ENCODE measurements around the gene LGI4.

DNA sequence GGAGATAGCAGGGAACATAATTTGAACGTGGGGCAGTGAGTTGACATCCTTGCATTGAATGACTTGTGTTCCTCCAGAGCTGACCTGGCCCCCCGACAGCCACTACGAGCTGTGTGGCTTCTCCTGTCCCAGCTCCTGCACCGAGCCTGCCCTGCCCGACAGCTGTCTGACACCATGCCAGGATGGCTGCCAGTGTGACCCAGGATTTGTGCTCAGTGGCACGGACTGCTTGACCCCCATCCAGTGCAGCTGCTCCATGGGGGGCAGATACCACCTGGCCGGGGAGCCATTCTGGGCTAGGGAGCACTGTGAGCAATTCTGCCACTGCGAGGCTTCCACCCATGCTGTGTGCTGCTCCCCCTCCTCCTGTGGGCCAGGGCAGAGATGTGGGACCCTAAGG is 48.4 kb downstream of the LGI4 start:
- TF ChIP-seq, protein P1, sequence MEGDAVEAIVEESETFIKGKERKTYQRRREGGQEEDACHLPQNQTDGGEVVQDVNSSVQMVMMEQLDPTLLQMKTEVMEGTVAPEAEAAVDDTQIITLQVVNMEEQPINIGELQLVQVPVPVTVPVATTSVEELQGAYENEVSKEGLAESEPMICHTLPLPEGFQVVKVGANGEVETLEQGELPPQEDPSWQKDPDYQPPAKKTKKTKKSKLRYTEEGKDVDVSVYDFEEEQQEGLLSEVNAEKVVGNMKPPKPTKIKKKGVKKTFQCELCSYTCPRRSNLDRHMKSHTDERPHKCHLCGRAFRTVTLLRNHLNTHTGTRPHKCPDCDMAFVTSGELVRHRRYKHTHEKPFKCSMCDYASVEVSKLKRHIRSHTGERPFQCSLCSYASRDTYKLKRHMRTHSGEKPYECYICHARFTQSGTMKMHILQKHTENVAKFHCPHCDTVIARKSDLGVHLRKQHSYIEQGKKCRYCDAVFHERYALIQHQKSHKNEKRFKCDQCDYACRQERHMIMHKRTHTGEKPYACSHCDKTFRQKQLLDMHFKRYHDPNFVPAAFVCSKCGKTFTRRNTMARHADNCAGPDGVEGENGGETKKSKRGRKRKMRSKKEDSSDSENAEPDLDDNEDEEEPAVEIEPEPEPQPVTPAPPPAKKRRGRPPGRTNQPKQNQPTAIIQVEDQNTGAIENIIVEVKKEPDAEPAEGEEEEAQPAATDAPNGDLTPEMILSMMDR (IDR thresholded peaks at IDR 0.05; ENCODE audit: insufficient read depth, low read length): no peak
- TF ChIP-seq POLR2AphosphoS5 (IDR thresholded peaks at IDR 0.05; ENCODE audit: low read depth): no peak
- TF ChIP-seq, protein P2, sequence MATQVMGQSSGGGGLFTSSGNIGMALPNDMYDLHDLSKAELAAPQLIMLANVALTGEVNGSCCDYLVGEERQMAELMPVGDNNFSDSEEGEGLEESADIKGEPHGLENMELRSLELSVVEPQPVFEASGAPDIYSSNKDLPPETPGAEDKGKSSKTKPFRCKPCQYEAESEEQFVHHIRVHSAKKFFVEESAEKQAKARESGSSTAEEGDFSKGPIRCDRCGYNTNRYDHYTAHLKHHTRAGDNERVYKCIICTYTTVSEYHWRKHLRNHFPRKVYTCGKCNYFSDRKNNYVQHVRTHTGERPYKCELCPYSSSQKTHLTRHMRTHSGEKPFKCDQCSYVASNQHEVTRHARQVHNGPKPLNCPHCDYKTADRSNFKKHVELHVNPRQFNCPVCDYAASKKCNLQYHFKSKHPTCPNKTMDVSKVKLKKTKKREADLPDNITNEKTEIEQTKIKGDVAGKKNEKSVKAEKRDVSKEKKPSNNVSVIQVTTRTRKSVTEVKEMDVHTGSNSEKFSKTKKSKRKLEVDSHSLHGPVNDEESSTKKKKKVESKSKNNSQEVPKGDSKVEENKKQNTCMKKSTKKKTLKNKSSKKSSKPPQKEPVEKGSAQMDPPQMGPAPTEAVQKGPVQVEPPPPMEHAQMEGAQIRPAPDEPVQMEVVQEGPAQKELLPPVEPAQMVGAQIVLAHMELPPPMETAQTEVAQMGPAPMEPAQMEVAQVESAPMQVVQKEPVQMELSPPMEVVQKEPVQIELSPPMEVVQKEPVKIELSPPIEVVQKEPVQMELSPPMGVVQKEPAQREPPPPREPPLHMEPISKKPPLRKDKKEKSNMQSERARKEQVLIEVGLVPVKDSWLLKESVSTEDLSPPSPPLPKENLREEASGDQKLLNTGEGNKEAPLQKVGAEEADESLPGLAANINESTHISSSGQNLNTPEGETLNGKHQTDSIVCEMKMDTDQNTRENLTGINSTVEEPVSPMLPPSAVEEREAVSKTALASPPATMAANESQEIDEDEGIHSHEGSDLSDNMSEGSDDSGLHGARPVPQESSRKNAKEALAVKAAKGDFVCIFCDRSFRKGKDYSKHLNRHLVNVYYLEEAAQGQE (IDR thresholded peaks at IDR 0.05; ENCODE audit: insufficient replicate concordance, low read depth): no peak
